Thoracic aorta (tissue), 2 donors: ENCODE results near the gene PDZRN4. TPM values are rescaled to one million over a fixed set of nuclear protein-coding genes. Genes with fewer than 3 reads are reported as not detected.

ENCODE experiments used
- ATAC-seq: fragments of 150-250 bp; one replicate; pipeline ENCODE4 v1.8.0; 2017; ENCODE audit warnings: low read depth; ENCODE audit not compliant: insufficient number of reproducible peaks, low FRiP score
- DNase-seq: peaks from one replicate; pipeline ENCODE4 v3.0.0-alpha.2; 2020; ENCODE audit warnings: low spot score
- H3K27ac ChIP-seq, 2 donors: fragments of 200-600 bp; sonication (generic); 1 replicate in 1 of 2; 2 replicates in 1 of 2; pipeline ENCODE4 v1.5.1; 2016; ENCODE audit warnings: mild to moderate bottlenecking in 2 of 2, moderate library complexity in 2 of 2
- H3K27me3 ChIP-seq: fragments of 200-600 bp; sonication (generic); replicated peaks from 2 replicates; pipeline ENCODE4 v1.6.0; 2016; ENCODE audit warnings: mild to moderate bottlenecking; ENCODE audit not compliant: insufficient read depth
- H3K36me3 ChIP-seq: fragments of 200-600 bp; sonication (generic); one replicate; pipeline ENCODE4 v1.5.1; 2016
- H3K4me1 ChIP-seq, 2 donors: fragments of 200-600 bp; sonication (generic); 1 replicate in 1 of 2; 2 replicates in 1 of 2; pipeline versions ENCODE4 v1.5.1 to v1.6.0; 2016; ENCODE audit warnings: low read depth in 2 of 2, mild to moderate bottlenecking in 1 of 2; ENCODE audit not compliant: control insufficient read depth in 1 of 2
- H3K4me3 ChIP-seq: fragments of 200-600 bp; sonication (generic); 2 replicates; pipeline ENCODE4 v1.5.1; 2016; ENCODE audit warnings: mild to moderate bottlenecking
- H3K9me3 ChIP-seq: fragments of 200-600 bp; sonication (generic); 2 replicates; pipeline ENCODE4 v1.5.1; 2016
- total RNA-seq, 2 donors: library from RNA; depleted of rRNA; stranded (reverse); fragments of >200 nt; gene quantifications; one replicate each; pipeline versions ENCODE4 v1.1.0 to v1.2.3, GENCODE V29; 2016
- TF ChIP-seq, protein P1 (sequence below): fragments of 200-600 bp; sonication (generic); IDR thresholded peaks from one replicate; pipeline ENCODE4 v1.5.1; 2019; ENCODE audit warnings: antibody characterized with exemption

PDZRN4 gene
- total RNA-seq, 2 donors from 2014 or later, result 6.1 to 12.5 TPM

DNA sequence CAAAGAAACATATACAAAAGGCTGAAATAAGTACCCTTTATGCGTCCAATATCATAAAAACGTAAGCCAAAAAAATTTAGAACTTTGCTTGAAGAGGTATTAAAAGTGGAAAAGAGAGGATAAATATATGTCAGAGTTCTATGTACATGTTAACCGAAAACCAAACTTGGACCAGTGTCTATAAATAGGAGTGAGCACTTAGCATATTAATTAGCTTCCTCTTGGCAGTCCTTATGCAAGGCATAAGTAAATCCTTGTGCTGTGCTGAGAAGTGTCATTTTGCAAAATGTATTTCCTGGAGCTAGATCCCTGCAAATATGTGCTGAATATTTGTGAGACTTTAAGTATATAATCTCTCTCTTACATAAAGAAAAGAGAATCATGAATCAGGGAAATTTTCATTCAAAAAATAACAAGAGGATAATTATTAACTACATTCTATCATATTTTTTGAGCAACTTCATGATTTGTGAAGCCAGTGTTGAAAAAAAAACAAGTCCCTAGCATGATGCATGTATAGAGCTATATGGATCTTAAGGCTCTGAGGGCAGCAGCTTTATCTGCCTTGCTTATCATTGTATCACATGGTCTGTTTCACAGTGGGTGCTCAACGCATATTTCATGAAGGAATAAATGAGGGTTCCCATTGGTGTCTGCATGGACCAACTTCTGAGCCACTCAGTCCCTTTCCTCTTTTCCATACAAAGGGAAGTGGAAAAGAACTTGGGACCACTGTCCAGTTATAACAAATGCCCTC lies 326.1 kb downstream of the PDZRN4 start:
- TF ChIP-seq, protein P1, sequence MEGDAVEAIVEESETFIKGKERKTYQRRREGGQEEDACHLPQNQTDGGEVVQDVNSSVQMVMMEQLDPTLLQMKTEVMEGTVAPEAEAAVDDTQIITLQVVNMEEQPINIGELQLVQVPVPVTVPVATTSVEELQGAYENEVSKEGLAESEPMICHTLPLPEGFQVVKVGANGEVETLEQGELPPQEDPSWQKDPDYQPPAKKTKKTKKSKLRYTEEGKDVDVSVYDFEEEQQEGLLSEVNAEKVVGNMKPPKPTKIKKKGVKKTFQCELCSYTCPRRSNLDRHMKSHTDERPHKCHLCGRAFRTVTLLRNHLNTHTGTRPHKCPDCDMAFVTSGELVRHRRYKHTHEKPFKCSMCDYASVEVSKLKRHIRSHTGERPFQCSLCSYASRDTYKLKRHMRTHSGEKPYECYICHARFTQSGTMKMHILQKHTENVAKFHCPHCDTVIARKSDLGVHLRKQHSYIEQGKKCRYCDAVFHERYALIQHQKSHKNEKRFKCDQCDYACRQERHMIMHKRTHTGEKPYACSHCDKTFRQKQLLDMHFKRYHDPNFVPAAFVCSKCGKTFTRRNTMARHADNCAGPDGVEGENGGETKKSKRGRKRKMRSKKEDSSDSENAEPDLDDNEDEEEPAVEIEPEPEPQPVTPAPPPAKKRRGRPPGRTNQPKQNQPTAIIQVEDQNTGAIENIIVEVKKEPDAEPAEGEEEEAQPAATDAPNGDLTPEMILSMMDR, result no peak
- no peaks in the 10 kb centered on the region for H3K9me3 ChIP-seq
- H3K4me1 ChIP-seq, result no peaks in the 10 kb centered on the region
- H3K4me3 ChIP-seq, result no peak overlapping the region
- no peaks in the 10 kb centered on the region for H3K36me3 ChIP-seq
- no peaks in the 10 kb centered on the region for H3K27me3 ChIP-seq
- ATAC-seq (no peak), DNase-seq (no peak)
- H3K27ac ChIP-seq, result no peak overlapping the region

DNA sequence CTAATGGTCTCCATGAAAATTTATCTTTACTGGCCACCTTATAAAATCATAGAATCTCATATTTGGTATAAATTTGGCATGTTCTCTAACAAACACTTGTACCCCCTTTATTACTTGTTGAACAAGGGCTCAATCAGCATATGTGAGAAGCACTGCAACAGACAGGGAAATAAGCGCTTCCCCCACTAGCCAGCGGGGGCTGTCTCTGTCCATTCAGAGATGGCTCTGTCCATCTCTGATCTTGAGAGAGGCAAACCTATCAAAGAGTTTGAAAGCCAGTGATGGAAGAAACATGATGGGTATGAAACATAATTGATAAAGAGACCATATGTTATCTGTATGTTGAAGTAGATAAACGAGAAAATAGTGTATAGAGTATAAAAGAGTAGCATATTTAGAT lies 326.8 kb downstream of the PDZRN4 start:
- H3K27ac ChIP-seq, result no peak overlapping the region
- H3K9me3 ChIP-seq, result no peaks in the 10 kb centered on the region
- TF ChIP-seq, protein P1, result no peak
- ATAC-seq, result no peak
- H3K4me1 ChIP-seq, result no peaks in the 10 kb centered on the region
- no peak overlapping the region for H3K4me3 ChIP-seq
- no peaks in the 10 kb centered on the region for H3K27me3 ChIP-seq
- DNase-seq, result no peak
- no peaks in the 10 kb centered on the region for H3K36me3 ChIP-seq

DNA sequence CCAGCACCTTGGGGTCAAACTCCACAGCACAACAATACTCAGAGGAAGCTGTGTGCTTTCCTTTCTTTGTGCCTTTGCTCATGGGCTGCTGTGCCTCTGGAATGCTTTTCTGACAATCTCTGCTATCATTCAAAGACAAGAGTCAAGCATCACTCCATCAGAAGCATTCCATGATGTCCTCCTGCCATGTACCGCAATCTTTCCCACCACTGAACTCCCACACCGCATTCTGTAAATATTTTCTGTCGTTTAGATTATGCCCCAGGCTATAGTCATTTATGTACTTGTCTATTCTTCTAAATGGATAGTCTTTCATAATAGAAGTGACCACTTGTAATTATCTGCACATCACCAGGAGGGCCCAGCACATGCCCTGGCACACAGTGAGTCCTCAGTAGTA lies 327.8 kb downstream of the PDZRN4 start:
- H3K4me1 ChIP-seq, result no peaks in the 10 kb centered on the region

DNA sequence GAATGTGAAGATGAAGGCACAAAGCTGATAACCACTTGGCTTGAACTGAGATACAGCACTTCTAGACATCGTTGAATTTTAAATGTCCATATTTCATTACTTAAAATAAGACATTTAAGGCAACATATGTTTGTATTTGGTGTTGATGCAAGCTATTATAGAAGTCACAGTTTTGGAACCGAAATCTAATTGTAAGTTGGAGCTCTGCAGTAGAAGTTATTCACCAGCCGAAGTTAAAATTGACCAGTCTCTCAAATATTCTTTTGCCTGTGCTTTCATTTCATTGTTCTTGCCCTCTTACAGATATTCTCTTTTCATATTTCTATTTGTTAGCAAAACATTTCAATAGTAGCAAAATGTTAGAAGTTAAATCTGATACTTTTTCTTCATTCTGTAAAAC lies 332.7 kb downstream of the PDZRN4 start:
- ATAC-seq, result no peak
- H3K27ac ChIP-seq, result no peak overlapping the region

More for the DNA sequence above, 327.8 kb downstream of the PDZRN4 start:
- ATAC-seq (no peak), DNase-seq (no peak)
- TF ChIP-seq, protein P1, result no peak
- no peak overlapping the region for H3K27ac ChIP-seq
- H3K36me3 ChIP-seq, result no peaks in the 10 kb centered on the region
- H3K4me3 ChIP-seq, result no peak overlapping the region
- no peaks in the 10 kb centered on the region for H3K27me3 ChIP-seq
- H3K9me3 ChIP-seq, result no peaks in the 10 kb centered on the region

DNA sequence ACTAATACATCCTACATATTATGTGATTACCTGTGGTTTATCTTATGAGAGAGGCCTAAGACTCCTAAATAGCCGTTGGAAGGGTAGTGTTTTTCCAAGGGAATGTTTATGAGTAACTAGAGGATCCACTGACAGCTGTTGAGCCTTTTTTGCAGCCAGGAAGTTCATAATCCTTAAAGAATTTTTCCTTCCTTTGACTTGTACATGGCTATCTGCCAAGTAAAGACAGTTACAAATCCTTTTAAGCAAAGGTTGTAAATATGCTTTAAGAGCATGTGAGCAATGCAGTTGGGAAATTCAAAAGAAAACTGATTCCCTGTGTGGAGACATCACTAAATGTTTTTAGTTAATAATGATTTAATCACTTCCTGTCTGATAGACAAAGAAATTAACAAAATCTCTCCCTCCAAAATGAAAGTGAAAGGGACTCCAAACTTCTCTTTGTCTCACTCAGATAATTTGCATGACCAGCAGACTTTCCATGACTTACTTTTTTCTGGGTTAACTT lies 333.8 kb downstream of the PDZRN4 start:
- ATAC-seq, result no peak
- no peaks in the 10 kb centered on the region for H3K36me3 ChIP-seq
- H3K4me1 ChIP-seq, result peaks cover 8 to 14% of the 10 kb centered on the region in 2 donors
- no peak for DNase-seq
- H3K27ac ChIP-seq, result no peak overlapping the region
- peak overlapping the region; percentile 42 for H3K4me3 ChIP-seq
- no peaks in the 10 kb centered on the region for H3K9me3 ChIP-seq
- TF ChIP-seq, protein P1, result no peak
- H3K27me3 ChIP-seq, result no peaks in the 10 kb centered on the region

More for the DNA sequence above, 332.7 kb downstream of the PDZRN4 start:
- Histone ChIP-seq H3K4me1 (peaks cover 8 to 14% of the 10 kb centered on the region in 2 donors), H3K36me3 (no peaks in the 10 kb centered on the region), H3K27me3 (no peaks in the 10 kb centered on the region), H3K4me3 (no peak overlapping the region), H3K9me3 (no peaks in the 10 kb centered on the region)
- TF ChIP-seq, protein P1, result no peak
- DNase-seq, result no peak
